ENCODE results near the gene DPEP3. TPM values are rescaled to one million over a fixed set of nuclear protein-coding genes. Genes with fewer than 3 reads are reported as not detected.

The DPEP3 gene
- total and polyA plus RNA-seq, 2 donors (not counting 1 experiment from before 2014, with no cell fraction given), result 1.9 to 2.0 TPM

DNA sequence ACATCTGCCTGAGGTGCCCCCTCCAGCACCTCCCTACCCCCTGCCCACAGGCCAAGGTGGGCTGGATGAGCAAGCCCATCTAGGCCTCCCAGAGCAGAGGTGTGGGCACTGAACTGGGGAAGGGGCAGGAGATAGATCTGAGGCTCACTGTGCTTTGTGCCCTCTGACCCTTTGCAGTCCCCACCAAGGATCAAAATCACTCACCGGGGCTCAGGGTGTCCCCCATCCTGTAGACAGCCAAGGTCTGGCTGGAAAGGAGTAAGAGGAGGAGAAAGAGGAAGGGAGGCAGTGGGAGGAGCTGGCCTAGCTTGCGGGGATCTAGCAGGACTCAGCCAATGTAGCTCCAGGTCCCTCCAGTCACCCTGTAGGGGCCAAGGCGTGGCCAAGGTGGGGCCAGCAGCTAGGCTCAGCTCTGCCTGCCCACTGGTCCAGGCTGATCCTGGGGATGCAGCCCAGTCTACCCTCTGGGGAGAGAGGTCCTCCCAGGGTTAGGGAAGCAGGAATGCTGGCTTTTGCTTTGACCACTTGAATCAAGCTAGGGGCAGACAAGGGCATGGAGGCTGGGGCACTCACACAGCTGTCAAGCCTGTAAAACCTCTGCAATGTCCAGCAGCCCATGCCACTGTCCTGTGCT, 13.6 kb downstream of the DPEP3 start:
- no peaks in the 10 kb centered on the region for H3K27me3 ChIP-seq (replicated peaks in 1 of 4; ENCODE audit: control extremely low read depth in 1 of 4, control insufficient read depth in 3 of 4, insufficient read depth in 4 of 4, low read length in 3 of 4)
- Mint-ChIP-seq H3K9me3 (ENCODE audit: insufficient read depth) (no peaks in the 10 kb centered on the region), H3K27me3 (no peaks in the 10 kb centered on the region), H3K4me1 (peaks cover 20% of the 10 kb centered on the region), H3K27ac (peak overlapping the region; percentile 4), H3K4me3 (peak overlapping the region; percentile 88)
- H2AFZ ChIP-seq (ENCODE audit: insufficient read depth, low read depth, low read length, poor library complexity, severe bottlenecking), result peak overlapping the region; percentile 80
- H3K36me3 ChIP-seq (replicated peaks in 1 of 2; ENCODE audit: control extremely low read depth in 1 of 2, control insufficient read depth in 1 of 2, extremely low read depth in 1 of 2, insufficient read depth in 2 of 2, low read length in 1 of 2), result peaks cover 0 to 14% of the 10 kb centered on the region in 2 experiments
- intact Hi-C loops (cut with micrococcal nuclease), result loop anchor here (10.0 kb wide), 1 partner anchor 258 kb away; no protein-coding TSS in a partner anchor
- 97% methylated on average over 2 of the region's 3 CpGs for WGBS (ENCODE audit: insufficient coverage)
- no peaks in the 10 kb centered on the region for H3K9me3 ChIP-seq (ENCODE audit: control extremely low read depth in 1 of 3, control insufficient read depth in 2 of 3, insufficient read depth in 1 of 3, low read length in 2 of 3)
- TF ChIP-seq, protein P1, sequence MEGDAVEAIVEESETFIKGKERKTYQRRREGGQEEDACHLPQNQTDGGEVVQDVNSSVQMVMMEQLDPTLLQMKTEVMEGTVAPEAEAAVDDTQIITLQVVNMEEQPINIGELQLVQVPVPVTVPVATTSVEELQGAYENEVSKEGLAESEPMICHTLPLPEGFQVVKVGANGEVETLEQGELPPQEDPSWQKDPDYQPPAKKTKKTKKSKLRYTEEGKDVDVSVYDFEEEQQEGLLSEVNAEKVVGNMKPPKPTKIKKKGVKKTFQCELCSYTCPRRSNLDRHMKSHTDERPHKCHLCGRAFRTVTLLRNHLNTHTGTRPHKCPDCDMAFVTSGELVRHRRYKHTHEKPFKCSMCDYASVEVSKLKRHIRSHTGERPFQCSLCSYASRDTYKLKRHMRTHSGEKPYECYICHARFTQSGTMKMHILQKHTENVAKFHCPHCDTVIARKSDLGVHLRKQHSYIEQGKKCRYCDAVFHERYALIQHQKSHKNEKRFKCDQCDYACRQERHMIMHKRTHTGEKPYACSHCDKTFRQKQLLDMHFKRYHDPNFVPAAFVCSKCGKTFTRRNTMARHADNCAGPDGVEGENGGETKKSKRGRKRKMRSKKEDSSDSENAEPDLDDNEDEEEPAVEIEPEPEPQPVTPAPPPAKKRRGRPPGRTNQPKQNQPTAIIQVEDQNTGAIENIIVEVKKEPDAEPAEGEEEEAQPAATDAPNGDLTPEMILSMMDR (IDR thresholded peaks at IDR 0.05), result no peak
- no peak overlapping the region for H3K9ac ChIP-seq (ENCODE audit: low read length)
- no peak overlapping the region for H3K27ac ChIP-seq (ENCODE audit: low read length in 2 of 2)
- H3K4me3 ChIP-seq (ENCODE audit: control extremely low read depth in 1 of 5, extremely low read depth in 1 of 5, insufficient read depth in 1 of 5, low read depth in 2 of 5, low read length in 4 of 5), result no peak overlapping the region
- H4K20me1 ChIP-seq (ENCODE audit: control insufficient read depth, insufficient read depth, low read length, poor library complexity, severe bottlenecking), result peaks cover 8% of the 10 kb centered on the region
- H3K4me1 ChIP-seq (ENCODE audit: control insufficient read depth in 2 of 2, insufficient read depth in 2 of 2, low read length in 2 of 2), result peaks cover 10 to 19% of the 10 kb centered on the region in 2 donors
- H3K79me2 ChIP-seq (ENCODE audit: control insufficient read depth, insufficient read depth, low read length), result peaks cover 29% of the 10 kb centered on the region
- DNase-seq (no peak), ATAC-seq (ENCODE audit: low read depth) (no peak)
- peak overlapping the region; percentile 100 for H3K4me2 ChIP-seq (replicated peaks; ENCODE audit: low read depth, low read length, poor library complexity, severe bottlenecking)
- POLR2A ChIA-PET, result interaction anchor here (1.7 kb wide), 1 partner anchor 18 kb away, joined by 3 read pairs; no protein-coding TSS in a partner anchor
- CTCF ChIA-PET, result interaction anchor here (1.6 to 3.2 kb wide), 3 partner anchors 30 to 82 kb away, joined by 3 to 11 read pairs (median 9); partner anchors contain the start of genes NRN1L and PSMB10
